DMS114 treated with DMSO at 0.1 percent for 48 hours (cell line): ENCODE results near the gene CDYL2.

ENCODE experiments used
- DNase-seq: peaks from one replicate; lab custom pipeline; 2025; ENCODE audit not compliant: unreplicated experiment; lab: John Stamatoyannopoulos, UW

Gene CDYL2

GRCh38 chr16:80631581-80631980, 172.8 kb downstream of the CDYL2 start:
- no peak for DNase-seq

- no peak for DNase-seq
Measured at GRCh38 chr16:80628254-80628653, 176.1 kb downstream of the CDYL2 start.

GRCh38 chr16:80627108-80627507, 177.3 kb downstream of the CDYL2 start:
- no peak for DNase-seq

GRCh38 chr16:80623376-80623775, 181.0 kb downstream of the CDYL2 start:
- DNase-seq = no peak

- no peak for DNase-seq
Measured at GRCh38 chr16:80622007-80622406, 182.4 kb downstream of the CDYL2 start.

GRCh38 chr16:80620736-80621605, 183.4 kb downstream of the CDYL2 start:
- DNase-seq = no peak

GRCh38 chr16:80619824-80620223, 184.6 kb downstream of the CDYL2 start:
- no peak for DNase-seq

- no peak for DNase-seq
Measured at GRCh38 chr16:80618862-80619648, 185.3 kb downstream of the CDYL2 start.

GRCh38 chr16:80616362-80616761, 188.0 kb downstream of the CDYL2 start:
- DNase-seq = no peak

- no peak for DNase-seq
Measured at GRCh38 chr16:80615735-80616134, 188.7 kb downstream of the CDYL2 start.

- no peak for DNase-seq
Measured at GRCh38 chr16:80614908-80615671, 189.3 kb downstream of the CDYL2 start.

GRCh38 chr16:80612461-80613017, 191.9 kb downstream of the CDYL2 start:
- DNase-seq = no peak

- no peak for DNase-seq
Measured at GRCh38 chr16:80611930-80612327, 192.5 kb downstream of the CDYL2 start.

GRCh38 chr16:80611171-80611929, 193.0 kb downstream of the CDYL2 start:
- no peak for DNase-seq

GRCh38 chr16:80610481-80611156, 193.8 kb downstream of the CDYL2 start:
- no peak for DNase-seq

GRCh38 chr16:80608946-80609345, 195.5 kb downstream of the CDYL2 start:
- no peak for DNase-seq

GRCh38 chr16:80607204-80607603, 197.2 kb downstream of the CDYL2 start:
- no peak for DNase-seq

- no peak for DNase-seq
Measured at GRCh38 chr16:80606221-80606766, 198.1 kb downstream of the CDYL2 start.

- no peak for DNase-seq
Measured at GRCh38 chr16:80604600-80605355, 199.6 kb downstream of the CDYL2 start.
